GM03348 (cell line): ENCODE results near the gene ADM2.
"Not testable (repeated sequence)": the region's sequence is repeated elsewhere in the genome, so short reads cannot be mapped to it uniquely, and the experiment has no call there.

Experiments used
- DNase-seq: peaks from one replicate; pipeline ENCODE4 v3.0.0; 2012; ENCODE audit warnings: low spot score

The ADM2 gene, protein sequence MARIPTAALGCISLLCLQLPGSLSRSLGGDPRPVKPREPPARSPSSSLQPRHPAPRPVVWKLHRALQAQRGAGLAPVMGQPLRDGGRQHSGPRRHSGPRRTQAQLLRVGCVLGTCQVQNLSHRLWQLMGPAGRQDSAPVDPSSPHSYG

DNA sequence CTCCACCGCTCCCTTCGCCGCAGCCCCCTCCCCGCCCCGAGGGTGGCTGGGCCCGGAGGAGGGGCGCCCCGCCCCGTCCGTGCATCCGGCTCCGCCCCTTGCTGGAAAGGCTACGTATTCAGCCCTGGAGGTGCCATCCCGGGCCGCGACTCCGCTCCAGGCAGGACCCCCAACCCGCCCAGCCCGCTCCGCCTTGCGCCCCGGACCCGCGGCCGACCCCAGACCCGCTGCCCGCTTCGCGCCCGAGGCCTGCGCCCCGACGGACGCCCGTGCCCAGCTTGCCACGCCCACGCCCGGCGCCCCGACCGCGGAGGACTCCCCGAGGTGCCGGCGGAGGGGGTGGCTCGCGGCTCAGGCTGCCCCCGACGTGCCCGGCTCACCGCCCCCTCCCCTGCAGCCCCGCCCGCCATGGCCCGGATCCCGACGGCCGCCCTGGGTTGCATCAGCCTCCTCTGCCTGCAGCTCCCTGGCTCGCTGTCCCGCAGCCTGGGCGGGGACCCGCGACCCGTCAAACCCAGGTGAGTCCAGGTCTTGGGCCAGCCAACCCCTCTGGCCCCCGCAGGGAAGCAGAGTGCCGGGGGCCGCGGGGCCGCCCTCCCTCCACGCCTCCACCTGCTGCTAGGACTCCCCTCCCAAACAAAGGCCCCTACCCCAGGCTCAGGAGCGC is at the start of gene ADM2:
Gene ADM2 (plus strand): TSS at position 104 of the 667 bp plus-strand sequence. CDS start 305 bp downstream, at position 409.
- peak; percentile 87 for DNase-seq

DNA sequence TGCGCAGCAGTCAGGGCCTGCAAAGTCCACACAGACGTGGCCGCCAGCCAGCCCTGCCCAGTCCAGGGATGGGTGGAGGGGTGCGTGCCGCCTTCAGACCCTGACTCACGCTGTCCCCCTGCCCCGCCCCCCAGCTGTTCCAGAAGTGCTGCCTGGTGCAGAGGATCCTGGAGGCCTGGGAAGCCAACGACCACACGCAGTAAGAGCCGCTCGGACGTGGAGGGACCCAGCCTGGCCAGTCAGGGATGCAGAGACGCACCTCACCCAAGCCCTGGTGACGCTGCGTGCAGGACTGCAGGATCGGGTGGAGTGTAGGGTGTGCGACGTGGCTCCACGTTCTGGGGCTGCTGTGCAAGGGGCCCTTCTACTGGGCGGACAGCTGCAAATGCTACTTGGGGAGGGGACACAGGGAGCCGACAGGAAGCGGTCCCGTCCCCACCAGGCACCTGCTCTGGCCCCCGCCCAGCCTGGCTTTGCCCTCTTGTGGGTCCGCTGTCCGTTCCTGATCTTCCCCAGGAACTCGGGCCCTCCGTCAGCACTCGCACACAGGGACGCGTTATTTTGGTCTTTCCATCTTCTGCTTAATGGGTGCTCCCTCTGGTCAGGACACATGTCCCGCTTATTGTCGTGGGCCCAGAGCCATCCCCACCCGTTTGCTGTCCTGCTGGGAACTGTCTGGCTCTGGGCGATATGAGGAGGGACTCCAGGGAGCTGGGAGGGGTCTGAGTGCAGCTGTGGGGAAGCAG is 49.0 kb upstream of the ADM2 start:
- DNase-seq = no peak

DNA sequence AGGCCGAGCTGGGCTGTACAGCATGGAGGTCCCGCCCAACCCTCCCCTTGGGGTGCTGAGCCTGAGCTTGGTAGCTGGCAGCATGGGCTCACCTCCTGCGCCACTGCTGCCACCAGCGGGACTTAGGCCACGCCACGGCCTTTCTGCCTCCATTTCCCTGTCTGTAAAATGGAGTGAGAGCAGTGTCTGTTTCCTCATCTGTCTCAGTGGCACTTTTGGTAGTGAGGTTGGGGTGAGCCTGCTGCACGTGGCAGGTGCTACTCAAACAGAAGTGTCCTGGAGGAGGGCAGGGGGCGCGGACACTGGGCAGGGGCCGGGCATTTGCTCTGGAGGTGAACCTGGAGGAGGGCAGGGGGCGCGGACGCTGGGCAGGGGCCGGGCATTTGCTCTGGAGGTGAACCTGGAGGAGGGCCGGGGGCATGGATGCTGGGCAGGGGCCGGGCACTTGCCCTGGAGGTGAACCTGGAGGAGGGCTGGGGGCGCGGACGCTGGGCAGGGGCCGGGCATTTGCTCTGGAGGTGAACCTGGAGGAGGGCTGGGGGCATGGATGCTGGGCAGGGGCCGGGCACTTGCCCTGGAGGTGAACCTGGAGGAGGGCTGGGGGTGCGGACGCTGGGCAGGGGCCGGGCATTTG is 48.3 kb upstream of the ADM2 start:
- DNase-seq = not testable (repeated sequence)

DNA sequence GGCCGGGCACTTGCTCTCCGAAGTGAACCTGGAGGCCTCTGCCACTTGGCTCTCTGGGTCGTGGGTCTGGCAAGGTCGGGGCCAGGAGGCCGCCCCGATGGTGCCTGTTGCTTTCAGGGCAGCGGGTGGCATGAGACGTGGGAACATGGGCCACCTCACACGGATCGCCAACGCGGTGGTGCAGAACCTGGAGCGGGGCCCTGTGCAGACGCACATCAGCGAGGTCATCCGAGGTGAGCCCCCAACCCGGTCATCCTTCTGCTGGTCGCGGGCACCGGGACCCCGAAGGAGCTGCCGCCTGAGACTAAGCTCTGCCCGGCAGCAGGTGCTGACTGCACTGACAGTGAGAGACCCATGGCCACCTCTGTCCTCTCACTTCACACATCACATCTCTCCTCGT is 46.5 kb upstream of the ADM2 start:
- DNase-seq = no peak

DNA sequence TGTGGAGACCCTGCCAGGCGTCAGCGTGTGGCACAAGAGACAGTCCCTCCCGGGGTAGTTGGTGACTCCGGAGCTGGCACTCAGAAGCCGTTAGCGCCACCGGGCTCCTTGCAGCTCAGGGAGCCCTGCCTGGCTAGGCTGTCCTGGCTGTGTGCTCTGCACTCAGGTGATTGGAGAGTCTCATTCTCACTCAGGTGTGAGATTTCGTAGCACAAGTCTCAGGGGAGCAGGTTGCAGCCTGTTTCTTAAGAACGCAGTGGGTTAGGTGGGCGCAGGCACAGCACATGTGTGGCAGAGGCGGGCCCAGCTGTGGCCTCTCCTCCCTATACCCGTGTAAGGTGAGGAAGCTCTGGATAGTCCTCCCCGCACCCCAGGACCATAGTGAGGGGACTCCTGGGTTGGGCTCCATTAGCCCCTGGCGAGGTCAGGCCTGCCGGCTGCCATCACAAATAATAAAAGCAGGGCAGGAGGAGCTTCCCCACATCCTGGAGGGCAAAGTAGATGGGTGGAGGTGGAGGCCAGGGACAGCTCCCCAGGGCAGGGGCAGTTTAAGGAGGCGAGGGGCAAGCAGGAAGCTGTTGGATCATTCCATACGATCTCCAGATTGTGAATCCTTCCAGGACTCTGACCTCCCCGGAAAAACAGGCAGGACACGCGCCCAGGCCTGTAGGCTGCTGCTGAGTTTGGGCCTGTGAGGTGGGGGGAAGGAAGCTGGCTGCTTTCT is 45.9 kb upstream of the ADM2 start:
- no peak for DNase-seq

DNA sequence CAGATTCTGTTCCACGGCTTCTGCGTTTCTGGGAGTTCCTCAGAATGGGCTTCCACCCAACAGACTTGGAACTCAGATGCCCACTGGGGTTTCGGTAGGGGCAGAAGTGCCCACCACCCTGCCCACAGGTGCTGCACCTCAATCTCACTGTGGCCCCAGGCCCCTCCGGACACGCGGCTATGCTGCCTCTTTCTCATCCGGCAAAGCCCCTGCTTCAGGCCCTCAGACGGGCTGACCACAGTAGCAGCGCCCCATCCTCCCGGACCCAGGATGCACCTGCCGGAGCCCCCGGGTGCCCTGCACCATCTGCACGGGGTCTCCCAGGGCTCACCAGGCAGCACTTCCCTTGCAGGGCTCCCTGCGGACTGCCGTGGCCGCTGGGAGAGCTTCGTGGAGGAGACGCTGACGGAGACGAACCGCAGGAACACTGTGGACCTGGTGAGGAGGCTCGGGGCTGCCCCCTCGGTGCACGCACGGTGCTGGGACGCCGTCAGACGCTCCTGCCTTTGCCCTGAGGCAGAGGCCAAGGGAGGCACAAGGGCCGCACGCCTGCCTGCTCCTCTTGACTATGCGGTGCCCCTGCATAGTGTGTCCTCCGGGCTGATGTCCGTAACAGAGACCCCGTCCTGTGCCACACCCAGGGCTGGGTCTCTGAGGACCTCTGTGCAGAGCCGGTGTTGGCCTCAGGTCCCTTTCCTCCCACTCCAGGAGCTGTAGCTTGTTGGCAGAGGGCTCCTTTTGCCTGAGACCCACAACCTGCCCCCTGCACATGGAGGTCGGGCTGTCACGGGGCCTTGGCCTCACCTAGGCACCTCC is 45.1 kb upstream of the ADM2 start:
- DNase-seq = no peak

DNA sequence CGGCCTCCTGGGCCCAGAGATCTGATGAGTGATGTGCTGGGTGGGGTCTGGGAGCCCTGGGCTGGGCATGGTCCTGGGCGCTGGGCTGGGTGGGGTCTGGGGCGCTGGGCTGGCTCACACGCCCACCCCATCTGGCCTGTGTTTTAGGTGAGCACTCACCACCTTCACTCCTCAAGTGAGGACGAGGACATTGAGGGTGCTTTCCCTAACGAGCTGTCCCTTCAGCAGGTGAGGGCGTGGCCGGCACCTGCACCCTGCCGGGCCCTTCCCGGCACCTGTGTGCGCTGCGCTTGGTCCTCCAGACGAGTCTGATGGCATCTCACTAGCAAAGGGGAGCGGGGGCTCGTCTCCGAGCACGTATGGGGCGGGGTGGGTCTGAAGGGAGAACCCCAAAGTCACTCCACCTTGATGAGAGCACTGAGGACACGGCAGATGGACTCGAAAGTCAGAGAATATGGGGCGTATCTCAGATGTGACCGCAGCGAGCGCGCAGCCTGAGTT is 44.5 kb upstream of the ADM2 start:
- DNase-seq = no peak

DNA sequence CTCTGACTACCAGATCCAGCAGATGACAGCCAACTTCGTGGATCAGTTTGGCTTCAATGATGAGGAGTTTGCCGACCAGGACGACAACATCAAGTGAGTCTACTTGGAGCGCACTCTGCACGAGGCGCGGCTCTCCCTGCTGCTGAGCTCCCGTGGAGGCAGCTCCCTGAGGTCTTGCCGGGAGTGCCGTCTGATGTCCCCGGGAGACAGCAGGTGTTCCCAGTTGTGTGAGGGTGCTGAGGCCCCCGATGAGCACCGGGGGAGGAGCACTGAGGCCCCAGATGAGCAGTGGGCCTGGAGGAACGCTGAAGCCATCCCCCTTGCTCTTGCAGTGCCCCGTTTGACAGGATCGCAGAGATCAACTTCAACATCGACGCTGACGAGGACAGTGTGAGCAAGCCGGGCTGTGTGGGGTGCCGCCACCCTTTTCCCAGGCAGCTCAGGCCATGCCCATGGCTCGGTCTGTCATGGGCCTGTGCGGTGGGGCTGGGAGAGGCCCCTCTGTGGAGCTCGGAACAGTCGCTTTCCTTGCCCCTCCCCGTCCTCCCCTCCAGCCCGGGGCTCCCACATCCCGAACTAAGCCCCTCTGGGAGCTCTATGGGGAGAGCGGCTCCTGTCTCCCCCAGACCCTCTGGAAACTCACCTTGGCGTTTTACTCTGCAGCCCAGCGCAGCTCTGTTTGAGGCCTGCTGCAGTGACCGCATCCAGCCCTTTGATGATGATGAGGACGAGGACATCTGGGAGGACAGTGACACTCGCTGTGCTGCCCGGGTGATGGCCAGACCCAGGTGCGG is 43.6 kb upstream of the ADM2 start:
- DNase-seq = no peak

DNA sequence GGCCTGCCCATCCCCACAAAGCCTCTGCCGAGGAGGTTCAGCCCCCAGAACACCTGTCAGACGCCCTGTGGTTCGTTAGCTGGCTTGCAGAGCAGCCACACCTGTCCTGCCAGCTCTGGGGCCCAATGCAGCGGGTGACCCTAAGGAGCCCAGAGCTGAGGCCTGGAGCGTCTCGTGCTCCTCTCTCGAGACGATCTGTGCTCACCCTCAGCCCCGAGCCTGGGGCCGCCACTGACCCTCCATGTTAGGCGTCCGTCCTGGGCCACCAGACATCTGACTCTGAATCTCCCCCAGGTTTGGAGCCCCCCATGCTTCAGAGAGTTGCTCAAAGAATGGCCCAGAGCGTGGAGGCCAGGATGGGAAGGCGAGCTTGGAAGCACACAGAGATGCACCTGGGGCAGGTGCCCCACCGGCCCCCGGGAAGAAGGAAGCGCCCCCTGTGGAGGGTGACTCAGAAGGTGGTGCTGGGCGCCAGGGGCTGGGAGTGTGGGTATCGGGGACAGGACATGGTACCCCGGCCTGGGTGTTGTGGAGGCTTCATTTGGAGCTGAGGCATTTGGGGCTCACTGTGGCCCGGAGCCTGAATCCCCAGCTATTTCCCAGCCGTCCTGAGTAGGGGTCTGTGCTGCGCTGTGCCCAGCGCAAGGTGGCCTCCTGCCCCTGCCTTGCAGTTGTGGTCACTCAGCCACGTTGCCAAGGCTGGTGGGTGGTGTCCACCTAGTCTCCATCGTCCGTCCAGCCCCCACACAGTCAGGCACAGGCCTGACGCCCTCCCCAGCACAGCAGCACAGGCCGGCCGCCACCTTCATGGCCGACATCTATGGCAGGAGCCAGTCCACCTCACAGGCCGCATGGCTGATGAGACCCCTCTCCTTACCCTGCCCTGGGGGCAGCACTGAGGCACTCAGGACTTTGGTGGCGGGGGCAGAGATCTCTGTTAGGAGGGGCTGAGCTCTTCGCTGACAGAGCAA is 42.8 kb upstream of the ADM2 start:
- no peak for DNase-seq

DNA sequence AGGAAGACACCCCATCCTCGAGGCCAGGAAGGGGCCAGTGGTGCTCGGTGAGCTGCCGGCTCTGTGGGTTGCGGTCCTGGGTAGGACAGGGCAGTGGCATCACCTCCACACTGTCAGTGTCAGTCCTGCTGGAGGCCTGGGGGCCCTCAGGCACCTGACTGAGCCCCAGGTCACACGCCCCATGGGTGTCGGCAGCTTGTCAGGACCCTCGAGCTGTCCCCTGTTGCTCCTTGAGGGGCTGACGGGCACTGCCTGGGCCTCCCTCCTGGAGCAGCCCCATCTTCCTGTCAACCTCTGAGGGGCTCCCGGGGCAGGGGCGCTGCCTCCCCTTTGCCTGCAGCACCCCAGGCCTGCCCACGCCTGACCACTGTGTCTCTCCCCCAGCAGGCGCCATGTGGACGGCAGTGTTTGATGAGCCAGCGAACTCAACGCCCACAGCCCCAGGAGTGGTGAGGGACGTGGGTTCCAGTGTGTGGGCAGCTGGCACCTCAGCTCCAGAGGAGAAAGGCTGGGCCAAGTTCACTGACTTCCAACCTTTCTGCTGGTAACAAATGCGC is 42.0 kb upstream of the ADM2 start:
- no peak for DNase-seq

DNA sequence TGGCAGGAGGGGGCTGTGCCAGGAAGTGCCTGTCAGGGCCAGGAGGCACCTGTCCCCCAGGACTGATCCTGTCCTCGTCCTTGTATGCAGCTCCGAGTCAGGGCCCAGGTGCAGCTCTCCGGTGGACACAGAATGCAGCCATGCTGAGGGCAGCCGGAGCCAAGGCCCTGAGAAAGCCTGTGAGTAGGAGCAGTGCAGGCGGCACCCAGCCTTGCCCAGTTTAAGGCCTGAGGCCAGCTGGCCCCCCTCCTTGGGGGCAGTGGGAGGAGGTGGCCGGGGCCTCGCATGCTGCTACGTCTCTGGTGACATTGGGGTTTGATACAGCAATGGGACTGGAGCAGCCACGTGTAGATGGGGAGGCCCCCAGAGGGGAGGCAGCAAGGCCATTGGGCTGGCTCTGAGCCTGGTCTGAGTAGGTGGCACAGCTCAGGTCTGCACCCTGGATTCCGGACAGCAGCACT is 41.4 kb upstream of the ADM2 start:
- no peak for DNase-seq

DNA sequence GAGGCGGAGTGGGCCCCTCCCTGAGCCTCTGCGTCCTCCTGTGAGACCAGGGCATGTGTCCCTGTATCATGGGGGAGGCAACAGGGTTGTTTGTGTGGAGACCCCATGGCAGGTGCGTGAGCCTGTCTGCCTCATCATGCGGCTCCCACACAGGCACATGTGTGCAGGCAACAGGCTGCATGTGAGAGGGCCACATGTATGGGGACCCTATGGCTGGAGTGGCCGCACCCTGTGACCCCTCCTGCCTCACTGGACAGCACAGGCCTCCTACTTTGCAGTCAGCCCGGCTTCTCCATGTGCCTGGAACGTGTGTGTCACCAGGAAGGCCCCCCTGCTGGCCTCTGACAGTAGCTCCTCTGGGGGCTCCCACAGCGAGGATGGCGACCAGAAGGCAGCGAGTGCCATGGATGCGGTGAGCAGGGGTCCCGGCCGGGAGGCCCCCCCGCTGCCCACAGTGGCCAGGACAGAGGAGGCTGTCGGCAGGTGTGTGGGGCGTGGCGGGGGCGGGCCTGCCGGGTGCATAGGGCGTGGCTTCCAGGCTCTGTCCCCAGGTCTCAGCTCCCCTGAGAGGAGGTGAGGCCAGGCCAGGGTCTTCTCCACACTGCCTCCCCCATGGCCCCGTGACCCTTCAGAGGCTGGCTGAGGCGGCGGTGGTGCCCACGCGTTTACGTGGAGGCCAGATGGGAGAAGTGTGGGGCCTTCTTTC is 40.6 kb upstream of the ADM2 start:
- no peak for DNase-seq

DNA sequence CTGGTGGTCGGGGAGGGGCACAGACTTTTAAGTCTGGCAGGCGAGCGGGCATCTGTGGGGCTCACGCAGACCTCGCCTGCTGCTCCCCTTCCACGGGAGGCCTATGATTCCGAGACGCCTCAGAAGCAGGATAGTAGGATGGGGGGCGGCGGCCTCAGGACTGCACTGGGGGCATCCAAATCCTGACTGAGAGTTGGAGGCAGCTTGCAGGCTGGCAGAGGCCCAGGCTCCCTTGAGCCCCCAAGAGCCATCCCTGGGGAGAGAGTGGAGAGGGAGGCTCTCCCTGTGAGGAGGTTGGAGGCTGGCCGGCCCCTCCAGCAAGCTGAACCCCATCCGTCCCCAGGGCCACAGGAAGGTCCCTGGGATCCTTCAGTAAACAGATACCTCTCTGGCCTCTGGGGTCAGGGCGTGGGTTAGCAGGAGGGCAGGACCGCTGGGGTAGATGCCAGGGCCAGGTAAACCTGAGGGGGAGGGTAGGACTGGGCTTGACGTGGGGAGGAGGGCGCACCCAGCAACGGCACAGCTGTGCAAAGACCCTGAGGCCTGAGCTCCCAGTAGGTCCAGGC is 39.8 kb upstream of the ADM2 start:
- no peak for DNase-seq

DNA sequence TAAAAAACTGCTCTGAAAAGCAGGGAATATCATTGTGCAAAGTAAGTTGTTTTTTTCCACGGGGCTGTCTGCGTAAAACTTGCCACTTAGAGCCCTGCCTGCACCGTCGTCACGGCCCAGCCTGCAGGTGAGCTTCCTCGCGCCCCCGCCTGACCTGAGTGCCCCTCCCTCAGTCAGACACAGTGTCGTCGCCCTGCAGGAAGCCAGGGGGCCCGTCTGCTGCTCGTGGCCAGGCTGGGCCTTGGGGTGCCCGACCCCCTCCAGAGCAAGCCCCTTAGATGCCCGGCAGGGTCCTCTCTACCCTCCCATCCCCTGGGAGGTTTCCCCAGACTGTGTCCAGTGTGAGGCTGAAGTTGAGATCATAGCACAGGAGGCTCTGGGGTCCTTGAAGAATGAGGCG is 38.1 kb upstream of the ADM2 start:
- DNase-seq = no peak

DNA sequence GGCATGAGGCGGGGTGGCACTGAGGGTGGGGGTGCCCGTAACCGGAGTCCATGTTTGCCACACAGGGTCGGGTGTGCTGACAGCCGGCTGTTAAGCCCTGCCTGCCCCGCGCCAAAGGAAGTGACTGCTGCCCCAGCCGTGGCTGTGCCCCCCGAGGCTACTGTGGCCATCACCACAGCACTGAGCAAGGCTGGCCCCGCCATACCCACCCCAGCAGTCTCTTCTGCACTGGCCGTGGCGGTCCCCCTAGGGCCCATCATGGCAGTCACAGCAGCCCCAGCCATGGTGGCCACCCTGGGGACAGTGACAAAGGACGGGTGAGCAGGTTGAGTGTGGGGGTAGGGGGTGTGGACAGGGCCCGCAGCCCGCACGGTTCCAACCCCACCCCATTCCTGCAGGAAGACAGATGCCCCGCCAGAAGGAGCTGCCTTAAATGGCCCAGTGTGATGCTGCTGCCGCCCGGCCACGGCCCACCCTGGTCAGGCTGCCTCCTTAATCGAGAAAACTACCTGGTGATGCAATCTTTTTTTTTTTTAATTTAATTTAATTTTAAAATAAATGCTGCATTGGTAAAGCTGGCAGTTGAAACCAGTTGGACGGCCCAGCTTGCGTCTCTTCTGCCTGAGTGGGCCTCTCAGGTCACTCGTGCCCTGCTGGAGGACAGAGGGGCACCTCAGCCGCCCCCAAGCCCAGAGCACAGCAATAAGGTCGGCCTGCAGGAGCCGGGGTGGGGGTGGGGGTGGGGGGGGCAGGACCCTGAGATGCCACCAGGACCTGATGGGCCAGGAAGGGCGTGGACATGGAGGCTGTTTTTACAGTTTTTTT is 37.3 kb upstream of the ADM2 start:
- DNase-seq = no peak

DNA sequence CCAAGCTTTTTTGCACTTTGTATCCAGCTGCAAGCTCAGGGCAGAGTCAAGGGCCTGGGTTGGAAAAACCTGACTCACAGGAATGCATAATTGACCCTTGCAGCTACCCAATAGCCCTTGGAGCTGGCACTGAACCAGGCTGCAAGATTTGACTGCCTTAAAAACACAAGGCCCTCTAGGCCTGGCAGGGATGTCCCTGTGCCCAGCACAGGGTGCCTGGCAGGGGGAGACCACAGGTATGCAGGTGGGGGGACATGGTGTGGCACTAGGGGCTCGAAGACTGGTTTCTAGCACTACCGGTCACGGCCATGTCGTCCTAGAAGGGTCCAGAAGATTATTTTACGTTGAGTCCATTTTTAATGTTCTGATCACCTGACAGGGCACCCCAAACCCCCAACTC is 36.7 kb upstream of the ADM2 start:
- peak; percentile 74 for DNase-seq
